Skeletal muscle tissue (tissue), 4 donors: ENCODE results near the gene TCP11L2. TPM values are rescaled to one million over a fixed set of nuclear protein-coding genes. Genes with fewer than 3 reads are reported as not detected.

ENCODE experiments used
- H3K27ac ChIP-seq: one replicate; pipeline ENCODE4 v1.7.0; 2013; ENCODE audit warnings: mild to moderate bottlenecking, low read depth, low read length, inconsistent platforms
- H3K27me3 ChIP-seq, 3 donors: one replicate each; pipeline ENCODE4 v1.7.0; 2013; ENCODE audit warnings: low read length in 3 of 3; ENCODE audit not compliant: control insufficient read depth in 3 of 3, insufficient read depth in 3 of 3
- H3K36me3 ChIP-seq, 3 donors: one replicate each; pipeline ENCODE4 v1.7.0; 2013; ENCODE audit warnings: low read length in 3 of 3; ENCODE audit not compliant: control insufficient read depth in 3 of 3, insufficient read depth in 3 of 3
- H3K4me1 ChIP-seq, 3 donors: one replicate each; pipeline ENCODE4 v1.7.0; 2013; ENCODE audit warnings: low read length in 3 of 3, mild to moderate bottlenecking in 3 of 3; ENCODE audit not compliant: control insufficient read depth in 3 of 3, insufficient read depth in 3 of 3
- H3K4me3 ChIP-seq, 3 donors: one replicate each; pipeline ENCODE4 v1.7.0; 2013; ENCODE audit warnings: low read length in 3 of 3
- H3K9ac ChIP-seq, 3 donors: one replicate each; pipeline ENCODE4 v1.7.0; 2013; ENCODE audit warnings: low read length in 3 of 3, mild to moderate bottlenecking in 3 of 3, moderate library complexity in 2 of 3, low read depth in 1 of 3
- H3K9me3 ChIP-seq, 3 donors: one replicate each; pipeline ENCODE4 v1.7.0; 2013; ENCODE audit warnings: low read length in 3 of 3; ENCODE audit not compliant: control insufficient read depth in 3 of 3
- total RNA-seq: library from RNA; depleted of rRNA; stranded (reverse); fragments of >200 nt; gene quantifications from one replicate; pipeline ENCODE4 v1.2.3, GENCODE V29; 2014
- donor health status: Osteomylitis.

TCP11L2 gene
- total RNA-seq, 1 donor from 2014 or later, result 50.6 TPM

- no peak overlapping the region for H3K4me3 ChIP-seq
- H3K36me3 ChIP-seq, result no peaks in the 10 kb centered on the region
- H3K9me3 ChIP-seq, result no peaks in the 10 kb centered on the region
- no peak overlapping the region for H3K27ac ChIP-seq
- H3K9ac ChIP-seq, result no peak overlapping the region
- peaks cover 0 to 12% (median 7%) of the 10 kb centered on the region in 3 donors for H3K4me1 ChIP-seq
- H3K27me3 ChIP-seq, result no peaks in the 10 kb centered on the region
Measured at GRCh38 chr12:106271575-106272505, 30.7 kb upstream of the TCP11L2 start.

GRCh38 chr12:106273491-106273890 lies 29.0 kb upstream of the TCP11L2 start:
- H3K27me3 ChIP-seq, result no peaks in the 10 kb centered on the region
- H3K9ac ChIP-seq, result no peak overlapping the region
- no peaks in the 10 kb centered on the region for H3K36me3 ChIP-seq
- H3K4me3 ChIP-seq, result no peak overlapping the region
- no peaks in the 10 kb centered on the region for H3K9me3 ChIP-seq
- no peak overlapping the region for H3K27ac ChIP-seq
- peaks cover 0 to 12% (median 7%) of the 10 kb centered on the region in 3 donors for H3K4me1 ChIP-seq

GRCh38 chr12:106274012-106274411 lies 28.5 kb upstream of the TCP11L2 start:
- Histone ChIP-seq H3K9ac (no peak overlapping the region), H3K4me1 (peaks cover 0 to 12% (median 7%) of the 10 kb centered on the region in 3 donors), H3K4me3 (no peak overlapping the region), H3K9me3 (no peaks in the 10 kb centered on the region), H3K27ac (no peak overlapping the region), H3K27me3 (no peaks in the 10 kb centered on the region), H3K36me3 (no peaks in the 10 kb centered on the region)

- Histone ChIP-seq H3K9me3 (no peaks in the 10 kb centered on the region), H3K9ac (no peak overlapping the region), H3K4me3 (no peak overlapping the region), H3K36me3 (no peaks in the 10 kb centered on the region), H3K27me3 (no peaks in the 10 kb centered on the region), H3K4me1 (peaks cover 0 to 12% (median 7%) of the 10 kb centered on the region in 3 donors), H3K27ac (no peak overlapping the region)
Measured at GRCh38 chr12:106274575-106275121, 27.9 kb upstream of the TCP11L2 start.

GRCh38 chr12:106275458-106275857 lies 27.1 kb upstream of the TCP11L2 start:
- Histone ChIP-seq H3K4me3 (no peak overlapping the region), H3K4me1 (peaks cover 0 to 12% (median 7%) of the 10 kb centered on the region in 3 donors), H3K36me3 (no peaks in the 10 kb centered on the region), H3K9me3 (no peaks in the 10 kb centered on the region), H3K27me3 (no peaks in the 10 kb centered on the region), H3K9ac (no peak overlapping the region), H3K27ac (no peak overlapping the region)

- H3K27me3 ChIP-seq, result no peaks in the 10 kb centered on the region
- H3K4me3 ChIP-seq, result no peak overlapping the region
- peaks cover 0 to 12% (median 4%) of the 10 kb centered on the region in 3 donors for H3K4me1 ChIP-seq
- no peaks in the 10 kb centered on the region for H3K9me3 ChIP-seq
- H3K27ac ChIP-seq, result no peak overlapping the region
- no peaks in the 10 kb centered on the region for H3K36me3 ChIP-seq
- no peak overlapping the region for H3K9ac ChIP-seq
Measured at GRCh38 chr12:106276032-106276740, 26.3 kb upstream of the TCP11L2 start.

GRCh38 chr12:106280106-106280505 lies 22.4 kb upstream of the TCP11L2 start:
- no peak overlapping the region for H3K9ac ChIP-seq
- H3K9me3 ChIP-seq, result peaks cover 0 to 1% (median 0%) of the 10 kb centered on the region in 3 donors
- H3K4me1 ChIP-seq, result peaks cover 0 to 12% (median 2%) of the 10 kb centered on the region in 3 donors
- H3K4me3 ChIP-seq, result no peak overlapping the region
- H3K27ac ChIP-seq, result no peak overlapping the region
- no peaks in the 10 kb centered on the region for H3K36me3 ChIP-seq
- H3K27me3 ChIP-seq, result no peaks in the 10 kb centered on the region

- no peaks in the 10 kb centered on the region for H3K27me3 ChIP-seq
- H3K27ac ChIP-seq, result no peak overlapping the region
- peaks cover 0 to 8% (median 0%) of the 10 kb centered on the region in 3 donors for H3K4me1 ChIP-seq
- H3K4me3 ChIP-seq, result no peak overlapping the region
- H3K9me3 ChIP-seq, result peaks cover 0 to 1% (median 0%) of the 10 kb centered on the region in 3 donors
- H3K36me3 ChIP-seq, result no peaks in the 10 kb centered on the region
- H3K9ac ChIP-seq, result no peak overlapping the region
Measured at GRCh38 chr12:106281056-106281782, 21.3 kb upstream of the TCP11L2 start.

GRCh38 chr12:106281804-106282203 lies 20.7 kb upstream of the TCP11L2 start:
- Histone ChIP-seq H3K4me3 (no peak overlapping the region), H3K27me3 (no peaks in the 10 kb centered on the region), H3K36me3 (no peaks in the 10 kb centered on the region), H3K9ac (no peak overlapping the region), H3K27ac (no peak overlapping the region), H3K4me1 (peaks cover 0 to 8% (median 0%) of the 10 kb centered on the region in 3 donors), H3K9me3 (peaks cover 0 to 1% (median 0%) of the 10 kb centered on the region in 3 donors)
